GM21526 (cell line): Measurements from ENCODE around the gene RAB34.

Source experiments
- ATAC-seq: cut with Tn5 transposase; IDR thresholded peaks from one replicate; pipeline ENCODE4 v1.9.1; 2021; ENCODE audit warnings: moderate library complexity; ENCODE audit not compliant: unreplicated experiment, low FRiP score

Gene RAB34

DNA sequence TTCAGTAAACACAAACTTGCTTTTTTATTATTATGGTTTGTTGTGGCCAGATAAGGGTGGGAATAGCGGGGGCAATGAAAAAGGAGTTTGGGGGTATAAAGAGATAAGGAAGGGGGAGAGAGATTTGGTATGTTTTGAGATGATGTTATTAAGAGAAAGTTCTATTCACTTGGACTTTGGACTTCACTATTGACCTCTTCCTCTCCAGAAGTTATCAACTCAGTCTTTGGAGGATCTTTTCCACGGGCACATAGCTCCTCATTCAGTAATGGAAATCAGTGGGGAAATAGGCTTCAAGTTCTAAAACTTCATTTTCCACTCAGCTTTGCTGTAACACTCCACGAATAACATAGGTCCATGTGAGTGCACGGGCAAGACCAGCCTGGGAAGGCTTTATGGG is 29.2 kb downstream of the RAB34 start:
- ATAC-seq: no peak

GRCh38 chr17:28686296-28686695 is 31.4 kb downstream of the RAB34 start:
- no peak for ATAC-seq

GRCh38 chr17:28685366-28685765 is 32.3 kb downstream of the RAB34 start:
- ATAC-seq: no peak

DNA sequence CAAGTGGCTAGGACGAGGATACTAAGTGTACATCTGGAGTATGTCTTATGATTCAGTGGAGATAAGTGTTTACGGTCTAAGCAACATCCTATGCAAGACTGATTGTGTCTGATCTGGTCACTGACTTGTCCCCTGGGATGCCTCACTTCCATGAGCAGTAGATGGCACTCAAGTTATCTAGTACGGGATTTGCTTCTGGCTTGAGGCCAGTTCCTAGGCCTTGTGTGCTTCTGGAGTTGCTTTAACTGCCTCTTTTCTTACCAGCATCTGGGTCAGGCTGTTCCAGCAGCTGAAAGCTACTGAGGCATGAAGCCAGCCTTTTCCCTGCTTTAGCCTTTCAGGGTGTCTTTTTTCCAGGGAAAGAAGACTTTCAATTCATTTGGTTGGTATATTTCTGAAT is 32.7 kb downstream of the RAB34 start:
- no peak for ATAC-seq

DNA sequence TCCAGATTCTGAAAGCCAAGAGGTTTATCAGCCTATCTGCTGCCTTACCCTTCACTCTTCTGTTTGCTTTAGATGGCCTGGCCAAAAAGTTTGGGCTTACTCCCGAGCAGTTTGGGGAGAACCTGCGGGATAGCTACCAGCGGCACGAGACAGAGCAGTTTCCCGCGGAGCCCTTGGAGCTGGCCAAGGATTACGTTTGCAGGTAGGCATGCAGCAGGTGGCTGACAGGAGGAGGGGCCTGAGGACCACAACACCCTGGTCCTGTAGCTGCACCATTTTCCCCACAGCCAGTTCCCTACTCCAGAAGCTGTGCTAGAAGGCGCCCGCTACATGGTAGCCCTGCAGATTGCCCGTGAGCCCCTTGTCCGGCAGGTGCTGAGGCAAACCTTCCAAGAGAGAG is 35.0 kb downstream of the RAB34 start:
- ATAC-seq: no peak

GRCh38 chr17:28675980-28676379 is 41.7 kb downstream of the RAB34 start:
- ATAC-seq: no peak

DNA sequence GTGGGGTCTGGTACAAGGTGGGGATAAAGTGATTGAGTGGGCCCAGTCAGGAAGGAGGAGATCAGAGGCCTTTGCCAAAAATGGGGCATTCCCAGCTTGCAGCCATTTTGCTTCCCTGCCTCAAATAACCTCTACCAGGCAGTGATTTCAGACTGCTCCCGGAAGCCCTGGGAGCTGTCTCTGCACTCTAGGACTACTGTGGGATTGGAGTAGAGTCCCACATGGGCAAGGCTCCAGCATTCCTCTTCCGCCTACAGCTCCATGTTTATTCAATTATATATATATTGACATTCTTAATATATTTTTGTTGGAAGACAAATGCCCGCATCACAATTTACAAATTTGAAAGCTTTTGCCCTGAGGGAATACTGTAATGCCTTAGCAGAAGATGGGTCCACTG is 42.2 kb downstream of the RAB34 start:
- no peak for ATAC-seq

GRCh38 chr17:28669918-28670317 is 47.8 kb downstream of the RAB34 start:
- no peak for ATAC-seq

GRCh38 chr17:28667870-28668269 is 49.8 kb downstream of the RAB34 start:
- ATAC-seq: no peak

- ATAC-seq: no peak
Observed at GRCh38 chr17:28665994-28666393, 51.7 kb downstream of the RAB34 start.
